A549 (cell line): ENCODE data around the gene NFIA. TPM values are rescaled to one million over a fixed set of nuclear protein-coding genes. Genes with fewer than 3 reads are reported as not detected.

Source experiments
- ATAC-seq, 2 experiments: fragments of 200-7000 bp in 1 of 2; fragments of >200 bp in 1 of 2; cut with Nextera tagmentation in 1 of 2; cut with Tn5 transposase in 1 of 2; 3 replicates each; pipeline versions ENCODE4 v1.8.0 to v1.9.1; 2018 to 2020; ENCODE audit warnings: mild to moderate bottlenecking in 1 of 2, moderate library complexity in 1 of 2
- CTCF ChIA-PET: fragments of 300-600 bp; sonication (Branson Sonifier 250); formaldehyde crosslinking; extraction: SDS; loops from one replicate; lab custom pipeline; 2021; ENCODE audit warnings: antibody characterized with exemption, inconsistent platforms; lab: Yijun Ruan, JAX
- POLR2A ChIA-PET: fragments of 350-600 bp; formaldehyde crosslinking; extraction: SDS; loops from one replicate; lab custom pipeline; 2021; ENCODE audit warnings: antibody characterized with exemption, inconsistent platforms; lab: Yijun Ruan, JAX
- DNase-seq, 2 experiments: peaks; one replicate each; pipeline versions ENCODE4 v3.0.0 to v3.0.0-alpha.2; 2011 to 2016; ENCODE audit warnings: low read depth in 1 of 2, low spot score in 1 of 2
- FAIRE-seq: peaks from 2 replicates; lab custom pipeline; 2011; peaks lifted over from hg19 to GRCh38; lab: Jason Lieb, UNC
- H3K27ac ChIP-seq, 2 experiments: fragments of >200 bp; sonication (Bioruptor Twin); formaldehyde crosslinking; 3 replicates each; pipeline ENCODE4 v1.5.1; 2016 to 2017
- H3K4me1 ChIP-seq: fragments of >200 bp; sonication (Bioruptor Twin); formaldehyde crosslinking; 3 replicates; pipeline ENCODE4 v1.6.1; 2016
- H3K4me2 ChIP-seq: fragments of >200 bp; sonication (Bioruptor Twin); formaldehyde crosslinking; 3 replicates; pipeline ENCODE4 v1.6.1; 2016
- H3K4me3 ChIP-seq: fragments of >200 bp; sonication (Bioruptor Twin); formaldehyde crosslinking; 3 replicates; pipeline ENCODE4 v1.5.1; 2016
- H3K9me3 ChIP-seq: fragments of >200 bp; sonication (Bioruptor Twin); formaldehyde crosslinking; 3 replicates; pipeline ENCODE4 v1.6.1; 2016
- CBX2 ChIP-seq: fragments of 200-600 bp; sonication (generic); IDR thresholded peaks from 2 replicates; pipeline ENCODE4 v1.6.1; 2016; ENCODE audit warnings: low read depth, mild to moderate bottlenecking, borderline replicate concordance
- CHD4 ChIP-seq: fragments of 200-600 bp; sonication (generic); IDR thresholded peaks from 2 replicates; pipeline ENCODE4 v1.6.1; 2016; ENCODE audit warnings: antibody characterized with exemption, mild to moderate bottlenecking, borderline replicate concordance
- EHF ChIP-seq: fragments of 250-450 bp; sonication (Bioruptor Pico); IDR thresholded peaks from 2 replicates; pipeline ENCODE4 v1.5.0; 2020; ENCODE audit warnings: mild to moderate bottlenecking
- EHMT2 ChIP-seq: fragments of 200-600 bp; sonication (generic); IDR thresholded peaks from 2 replicates; pipeline ENCODE4 v1.6.1; 2016; ENCODE audit warnings: antibody characterized with exemption, low read depth, mild to moderate bottlenecking, moderate library complexity
- ESRRA ChIP-seq: fragments of 150-350 bp; IDR thresholded peaks from 2 replicates; pipeline ENCODE4 v1.6.1; 2014; ENCODE audit warnings: mild to moderate bottlenecking, low read length, borderline replicate concordance
- FOSB ChIP-seq: fragments of 250-450 bp; sonication (Bioruptor Pico); IDR thresholded peaks from 2 replicates; pipeline ENCODE4 v1.5.0; 2020; ENCODE audit warnings: mild to moderate bottlenecking, moderate library complexity
- FOSL2 ChIP-seq, 2 experiments: fragments of 450-650 bp in 1 of 2; fragments of >200 bp in 1 of 2; sonication (Bioruptor Twin) in 1 of 2; formaldehyde crosslinking; IDR thresholded peaks; 2 replicates each; pipeline versions ENCODE4 v1.5.0 to v1.6.1; 2016 to 2020; ENCODE audit warnings: mild to moderate bottlenecking in 1 of 2, moderate library complexity in 1 of 2
- FOXS1 ChIP-seq: fragments of 250-450 bp; sonication (Bioruptor Pico); IDR thresholded peaks from 2 replicates; pipeline ENCODE4 v1.5.0; 2020; ENCODE audit warnings: mild to moderate bottlenecking, moderate library complexity
- HDAC2 ChIP-seq: fragments of 200-600 bp; sonication (generic); IDR thresholded peaks from 2 replicates; pipeline ENCODE4 v1.6.1; 2016
- HOXA7 ChIP-seq: fragments of 250-450 bp; sonication (Bioruptor Pico); IDR thresholded peaks from 2 replicates; pipeline ENCODE4 v1.5.0; 2020; ENCODE audit warnings: mild to moderate bottlenecking, moderate library complexity
- HOXB13 ChIP-seq: fragments of 250-450 bp; sonication (Bioruptor Pico); IDR thresholded peaks from 2 replicates; pipeline ENCODE4 v1.5.0; 2020; ENCODE audit warnings: low read depth, mild to moderate bottlenecking, moderate library complexity
- HOXB5 ChIP-seq: fragments of 250-450 bp; sonication (Bioruptor Pico); IDR thresholded peaks from 2 replicates; pipeline ENCODE4 v1.5.0; 2020; ENCODE audit warnings: mild to moderate bottlenecking, moderate library complexity
- JUNB ChIP-seq: fragments of >200 bp; sonication (Bioruptor Twin); formaldehyde crosslinking; IDR thresholded peaks from 2 replicates; pipeline ENCODE4 v1.6.1; 2016
- KDM1A ChIP-seq: fragments of 200-600 bp; sonication (generic); IDR thresholded peaks from 2 replicates; pipeline ENCODE4 v1.6.1; 2016; ENCODE audit warnings: low read depth, mild to moderate bottlenecking
- MAFK ChIP-seq: fragments of 450-650 bp; IDR thresholded peaks from 2 replicates; pipeline ENCODE4 v1.6.1; 2014; ENCODE audit not compliant: partially characterized antibody
- MAZ ChIP-seq: fragments of 150-350 bp; IDR thresholded peaks from 2 replicates; pipeline ENCODE4 v1.6.1; 2014; ENCODE audit warnings: antibody characterized with exemption, low read depth, low read length, borderline replicate concordance
- MYC ChIP-seq: IDR thresholded peaks from 2 replicates; pipeline ENCODE4 v1.6.1; 2012; ENCODE audit warnings: mild to moderate bottlenecking, inconsistent platforms, low read length, improper control_type of control experiment, borderline replicate concordance
- PHF8 ChIP-seq: fragments of 200-600 bp; sonication (generic); IDR thresholded peaks from 2 replicates; pipeline ENCODE4 v1.6.1; 2016; ENCODE audit warnings: low read depth, mild to moderate bottlenecking, antibody characterized with exemption, moderate library complexity, borderline replicate concordance
- POLR2A ChIP-seq: IDR thresholded peaks from 2 replicates; pipeline ENCODE4 v1.6.1; 2012; ENCODE audit warnings: mild to moderate bottlenecking, low read length
- RCOR1 ChIP-seq: fragments of 150-350 bp; IDR thresholded peaks from 2 replicates; pipeline ENCODE4 v1.6.1; 2014; ENCODE audit warnings: antibody characterized with exemption, low read length, low read depth
- SREBF2 ChIP-seq: fragments of 450-650 bp; IDR thresholded peaks from 2 replicates; pipeline ENCODE4 v1.6.1; 2014; ENCODE audit warnings: mild to moderate bottlenecking, moderate library complexity
- ZC3H11A ChIP-seq: fragments of 450-650 bp; IDR thresholded peaks from 2 replicates; pipeline ENCODE4 v1.6.1; 2014; ENCODE audit warnings: antibody characterized with exemption, mild to moderate bottlenecking
- ZFP36 ChIP-seq: fragments of 450-650 bp; IDR thresholded peaks from 2 replicates; pipeline ENCODE4 v1.6.1; 2014; ENCODE audit warnings: borderline replicate concordance; ENCODE audit not compliant: partially characterized antibody
- ZSCAN20 ChIP-seq: fragments of 250-450 bp; sonication (Bioruptor Pico); IDR thresholded peaks from 2 replicates; pipeline ENCODE4 v1.8.0; 2022; ENCODE audit warnings: mild to moderate bottlenecking, moderate library complexity
- WGBS: methylation state at CpG from one replicate; pipeline ENCODE4 v1.1.6; 2017; ENCODE audit errors: missing lambda C conversion rate; 5-methylcytosine and 5-hydroxymethylcytosine counted together
- polyA plus RNA-seq, 4 experiments: library from polyadenylated mRNA; depleted of rRNA in 3 of 4; stranded (reverse); fragments of >200 nt; fragmentation: RNase III in 1 of 4; extraction: RNeasy Plus Mini Kit Qiagen cat#74134 plus additional on column Dnase treatment in 1 of 4; gene quantifications; 2 replicates in 3 of 4; 3 replicates in 1 of 4; pipeline ENCODE4 v1.2.3, GENCODE V29; 2011 to 2017
- TF ChIP-seq, protein P1 (sequence below): IDR thresholded peaks from 2 replicates; pipeline ENCODE4 v1.6.1; 2012
- TF ChIP-seq, protein P2 (sequence below): fragments of >200 bp; sonication (Bioruptor Twin); formaldehyde crosslinking; IDR thresholded peaks from 3 replicates; pipeline ENCODE4 v1.5.1; 2016
- TF ChIP-seq, protein P3 (sequence below): fragments of 250-450 bp; sonication (Bioruptor Pico); IDR thresholded peaks from 2 replicates; pipeline ENCODE4 v1.5.0; 2021; ENCODE audit warnings: mild to moderate bottlenecking, moderate library complexity, borderline replicate concordance
- TF ChIP-seq, protein P4 (sequence below): fragments of 450-650 bp; IDR thresholded peaks from 2 replicates; pipeline ENCODE4 v1.6.1; 2014; ENCODE audit warnings: antibody characterized with exemption

The NFIA gene
- polyA plus RNA-seq, 2 of the 4 experiments (the other 2 are of a cell fraction), result 6.5 to 25.8 TPM

DNA sequence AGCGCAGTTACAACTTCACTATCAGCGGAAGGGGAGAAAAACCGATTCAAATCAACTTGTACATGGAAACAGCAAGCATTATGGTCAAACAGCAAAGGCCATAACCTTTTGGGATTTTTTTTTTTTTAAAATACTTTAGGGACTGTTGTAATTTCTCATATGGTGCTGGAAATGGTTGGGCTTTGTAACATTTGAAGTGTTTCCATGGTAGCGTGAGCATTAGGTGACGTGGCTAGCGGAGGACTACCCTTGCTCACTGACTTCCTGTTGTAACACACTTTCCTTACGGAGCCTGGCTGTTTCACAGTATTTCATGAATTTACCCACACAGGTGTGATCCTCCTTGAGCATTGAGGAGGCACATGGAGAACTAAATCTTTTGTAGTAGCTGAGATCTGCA, 373.0 kb downstream of the NFIA start (continued):
- TF ChIP-seq HOXA7 (CRISPR knock-in tag) (no peak), EHMT2 (no peak)

DNA sequence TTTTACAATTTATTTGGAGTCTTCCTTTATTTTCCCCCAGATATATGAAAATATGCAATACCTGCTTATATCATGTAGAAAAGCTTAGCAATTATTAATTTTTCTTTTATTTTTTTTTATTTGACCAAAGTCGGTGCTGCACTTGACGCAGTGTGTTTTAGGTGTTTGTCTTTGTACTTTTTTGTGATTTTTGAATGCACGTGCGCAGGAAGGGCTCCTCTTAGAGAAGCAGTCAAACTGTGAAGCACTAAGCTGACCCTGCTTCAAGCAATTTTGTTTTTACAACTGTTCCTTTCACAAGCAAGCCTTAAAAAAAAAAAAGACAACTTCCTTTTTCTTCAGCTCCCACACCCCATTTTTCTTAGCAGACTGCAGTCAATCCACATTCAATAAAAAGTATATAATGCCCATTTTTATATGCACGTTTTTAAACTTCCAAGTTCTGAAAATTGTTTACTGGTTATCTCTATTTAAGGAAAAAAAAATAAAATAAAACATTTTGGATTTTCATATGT, 375.2 kb downstream of the NFIA start:
- ATAC-seq (no peak), FAIRE-seq (no peak), DNase-seq (no peak)
- Histone ChIP-seq H3K4me2 (no peak overlapping the region), H3K27ac (no peak overlapping the region), H3K4me3 (no peak overlapping the region), H3K9me3 (no peaks in the 10 kb centered on the region), H3K4me1 (peaks cover 12% of the 10 kb centered on the region)
- ChIA-PET CTCF (interaction anchor here (2.4 kb wide), 1 partner anchor 120 kb away, joined by 5 read pairs; no protein-coding TSS in a partner anchor), POLR2A (no interaction called here)
- TF ChIP-seq ZFP36, result no peak
- no peak for TF ChIP-seq PHF8
- TF ChIP-seq, protein P1, sequence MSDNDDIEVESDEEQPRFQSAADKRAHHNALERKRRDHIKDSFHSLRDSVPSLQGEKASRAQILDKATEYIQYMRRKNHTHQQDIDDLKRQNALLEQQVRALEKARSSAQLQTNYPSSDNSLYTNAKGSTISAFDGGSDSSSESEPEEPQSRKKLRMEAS, result no peak
- TF ChIP-seq ZC3H11A, result no peak
- TF ChIP-seq, protein P2, sequence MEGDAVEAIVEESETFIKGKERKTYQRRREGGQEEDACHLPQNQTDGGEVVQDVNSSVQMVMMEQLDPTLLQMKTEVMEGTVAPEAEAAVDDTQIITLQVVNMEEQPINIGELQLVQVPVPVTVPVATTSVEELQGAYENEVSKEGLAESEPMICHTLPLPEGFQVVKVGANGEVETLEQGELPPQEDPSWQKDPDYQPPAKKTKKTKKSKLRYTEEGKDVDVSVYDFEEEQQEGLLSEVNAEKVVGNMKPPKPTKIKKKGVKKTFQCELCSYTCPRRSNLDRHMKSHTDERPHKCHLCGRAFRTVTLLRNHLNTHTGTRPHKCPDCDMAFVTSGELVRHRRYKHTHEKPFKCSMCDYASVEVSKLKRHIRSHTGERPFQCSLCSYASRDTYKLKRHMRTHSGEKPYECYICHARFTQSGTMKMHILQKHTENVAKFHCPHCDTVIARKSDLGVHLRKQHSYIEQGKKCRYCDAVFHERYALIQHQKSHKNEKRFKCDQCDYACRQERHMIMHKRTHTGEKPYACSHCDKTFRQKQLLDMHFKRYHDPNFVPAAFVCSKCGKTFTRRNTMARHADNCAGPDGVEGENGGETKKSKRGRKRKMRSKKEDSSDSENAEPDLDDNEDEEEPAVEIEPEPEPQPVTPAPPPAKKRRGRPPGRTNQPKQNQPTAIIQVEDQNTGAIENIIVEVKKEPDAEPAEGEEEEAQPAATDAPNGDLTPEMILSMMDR, result no peak
- TF ChIP-seq FOSB, result no peak
- no peak for TF ChIP-seq EHF
- TF ChIP-seq, protein P3, sequence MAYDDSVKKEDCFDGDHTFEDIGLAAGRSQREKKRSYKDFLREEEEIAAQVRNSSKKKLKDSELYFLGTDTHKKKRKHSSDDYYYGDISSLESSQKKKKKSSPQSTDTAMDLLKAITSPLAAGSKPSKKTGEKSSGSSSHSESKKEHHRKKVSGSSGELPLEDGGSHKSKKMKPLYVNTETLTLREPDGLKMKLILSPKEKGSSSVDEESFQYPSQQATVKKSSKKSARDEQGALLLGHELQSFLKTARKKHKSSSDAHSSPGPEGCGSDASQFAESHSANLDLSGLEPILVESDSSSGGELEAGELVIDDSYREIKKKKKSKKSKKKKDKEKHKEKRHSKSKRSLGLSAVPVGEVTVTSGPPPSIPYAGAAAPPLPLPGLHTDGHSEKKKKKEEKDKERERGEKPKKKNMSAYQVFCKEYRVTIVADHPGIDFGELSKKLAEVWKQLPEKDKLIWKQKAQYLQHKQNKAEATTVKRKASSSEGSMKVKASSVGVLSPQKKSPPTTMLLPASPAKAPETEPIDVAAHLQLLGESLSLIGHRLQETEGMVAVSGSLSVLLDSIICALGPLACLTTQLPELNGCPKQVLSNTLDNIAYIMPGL (CRISPR knock-in tag), result no peak
- no peak for TF ChIP-seq HDAC2
- no peak for TF ChIP-seq MYC
- TF ChIP-seq SREBF2, result no peak
- no peak for TF ChIP-seq FOXS1 (CRISPR knock-in tag)
- TF ChIP-seq EHMT2, result no peak
- WGBS, result 78% methylated on average over 5 of the region's 5 CpGs

DNA sequence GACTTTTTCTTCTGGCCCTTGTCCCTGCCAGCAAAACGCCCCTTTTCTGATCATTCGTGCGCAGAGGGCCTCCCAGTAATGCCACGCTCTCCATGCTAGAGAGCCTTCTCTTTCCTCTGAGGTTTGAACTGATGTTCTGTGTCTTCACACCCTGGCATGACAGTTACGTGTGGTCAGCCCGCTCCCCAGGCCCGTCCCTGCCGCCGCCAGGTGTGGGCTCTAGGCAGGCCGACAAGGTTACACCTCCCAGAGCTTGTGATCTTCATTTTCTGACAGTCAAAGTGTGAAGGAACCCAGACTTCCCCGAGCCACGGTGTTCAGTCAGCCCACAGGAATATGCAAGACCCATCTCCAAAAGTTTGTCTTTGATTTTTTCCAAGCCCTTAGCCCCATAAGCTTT, 377.0 kb downstream of the NFIA start:
- DNase-seq (no peak), FAIRE-seq (no peak)
- H3K4me1 ChIP-seq, result peaks cover 3% of the 10 kb centered on the region
- TF ChIP-seq CBX2 (no peak), HOXB5 (no peak), CHD4 (no peak), MAZ (no peak), MAFK (no peak), ESRRA (no peak), RCOR1 (no peak), KDM1A (no peak), FOSL2 (IDR thresholded peaks at IDR 0.05) (no peak), FOSL2 (CRISPR knock-in tag; IDR thresholded peaks at IDR 0.05) (no peak), FOXS1 (CRISPR knock-in tag) (no peak), POLR2A (no peak), ZSCAN20 (no peak), JUNB (no peak), HOXB13 (CRISPR knock-in tag) (no peak), EHF (no peak)
- TF ChIP-seq, protein P2, result no peak
- TF ChIP-seq, protein P1, result no peak
- TF ChIP-seq, protein P4, sequence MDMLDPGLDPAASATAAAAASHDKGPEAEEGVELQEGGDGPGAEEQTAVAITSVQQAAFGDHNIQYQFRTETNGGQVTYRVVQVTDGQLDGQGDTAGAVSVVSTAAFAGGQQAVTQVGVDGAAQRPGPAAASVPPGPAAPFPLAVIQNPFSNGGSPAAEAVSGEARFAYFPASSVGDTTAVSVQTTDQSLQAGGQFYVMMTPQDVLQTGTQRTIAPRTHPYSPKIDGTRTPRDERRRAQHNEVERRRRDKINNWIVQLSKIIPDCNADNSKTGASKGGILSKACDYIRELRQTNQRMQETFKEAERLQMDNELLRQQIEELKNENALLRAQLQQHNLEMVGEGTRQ, result no peak
- TF ChIP-seq, all 56 proteins: peak for 0
- H3K9me3 ChIP-seq, result no peaks in the 10 kb centered on the region
- H3K27ac ChIP-seq, result no peak overlapping the region
- CTCF ChIA-PET, result interaction anchor here (2.4 kb wide), 1 partner anchor 121 kb away, joined by 5 read pairs; no protein-coding TSS in a partner anchor
- H3K4me3 ChIP-seq, result no peak overlapping the region
- no peak for ATAC-seq
- POLR2A ChIA-PET, result no interaction called here
- WGBS, result 98% methylated on average over 12 of the region's 12 CpGs
- H3K4me2 ChIP-seq, result no peak overlapping the region
